Liver (tissue), 9 donors: ENCODE results near the gene NEURL1. TPM values are rescaled to one million over a fixed set of nuclear protein-coding genes. Genes with fewer than 3 reads are reported as not detected.

Experiments
- DNase-seq: peaks from one replicate; pipeline ENCODE4 v3.0.0-alpha.2; 2017; ENCODE audit warnings: low spot score
- H3K27ac ChIP-seq, 2 donors: one replicate each; pipeline ENCODE4 v1.7.0; 2013; ENCODE audit warnings: inconsistent platforms in 2 of 2, low read length in 2 of 2, control low read depth in 1 of 2, low read depth in 1 of 2, mild to moderate bottlenecking in 1 of 2
- H3K27me3 ChIP-seq, 4 donors: one replicate each; pipeline versions ENCODE4 v1.6.1 to v1.7.0; 2013; ENCODE audit warnings: low read length in 3 of 4, inconsistent platforms in 1 of 4, mild to moderate bottlenecking in 1 of 4, moderate library complexity in 1 of 4; ENCODE audit not compliant: control insufficient read depth in 4 of 4, insufficient read depth in 4 of 4
- H3K36me3 ChIP-seq, 4 donors: one replicate each; pipeline versions ENCODE4 v1.6.1 to v1.7.0; 2013; ENCODE audit warnings: low read length in 3 of 4, mild to moderate bottlenecking in 3 of 4, low read depth in 1 of 4, moderate library complexity in 1 of 4; ENCODE audit not compliant: control insufficient read depth in 4 of 4, insufficient read depth in 3 of 4
- H3K4me1 ChIP-seq, 4 donors: one replicate each; pipeline versions ENCODE4 v1.6.1 to v1.7.0; 2013; ENCODE audit warnings: low read length in 3 of 4, mild to moderate bottlenecking in 3 of 4, moderate library complexity in 1 of 4; ENCODE audit not compliant: control insufficient read depth in 4 of 4, insufficient read depth in 4 of 4
- H3K4me3 ChIP-seq, 3 donors: one replicate each; pipeline versions ENCODE4 v1.6.1 to v1.7.0; 2013; ENCODE audit warnings: low read length in 3 of 3, control low read depth in 1 of 3, low read depth in 1 of 3, mild to moderate bottlenecking in 1 of 3
- H3K9ac ChIP-seq, 2 donors: one replicate each; pipeline ENCODE4 v1.7.0; 2013; ENCODE audit warnings: low read length in 2 of 2, mild to moderate bottlenecking in 2 of 2, moderate library complexity in 2 of 2, control low read depth in 1 of 2, low read depth in 1 of 2
- H3K9me3 ChIP-seq, 4 donors: one replicate each; pipeline versions ENCODE4 v1.6.1 to v1.7.0; 2013; ENCODE audit warnings: low read length in 3 of 4; ENCODE audit not compliant: control insufficient read depth in 4 of 4
- ATF3 ChIP-seq: IDR thresholded peaks from 2 replicates; pipeline ENCODE4 v1.6.1; 2016; ENCODE audit warnings: antibody characterized with exemption
- CTCF ChIP-seq: fragments of 150-350 bp; IDR thresholded peaks from 2 replicates; pipeline ENCODE4 v1.5.1; 2017; ENCODE audit warnings: improper control_type of control experiment, low read depth, low read length; ENCODE audit not compliant: missing input control
- EGR1 ChIP-seq, 2 donors: IDR thresholded peaks; 2 replicates each; pipeline ENCODE4 v1.6.1; 2016 to 2018; ENCODE audit warnings: antibody characterized with exemption in 2 of 2, low read depth in 2 of 2
- FOXA1 ChIP-seq: IDR thresholded peaks from 2 replicates; pipeline ENCODE4 v1.6.1; 2016; ENCODE audit warnings: antibody characterized with exemption
- FOXA2 ChIP-seq: IDR thresholded peaks from 2 replicates; pipeline ENCODE4 v1.6.1; 2016; ENCODE audit warnings: antibody characterized with exemption
- GABPA ChIP-seq, 2 donors: IDR thresholded peaks in 1 of 2; conservative IDR thresholded peaks in 1 of 2; 2 replicates each; pipeline ENCODE4 v1.6.1; 2016; ENCODE audit warnings: antibody characterized with exemption in 2 of 2, mild to moderate bottlenecking in 1 of 2, moderate library complexity in 1 of 2
- HNF4A ChIP-seq, 2 donors: conservative IDR thresholded peaks; 2 replicates each; pipeline ENCODE4 v1.6.1; 2016; ENCODE audit warnings: antibody characterized with exemption in 2 of 2, mild to moderate bottlenecking in 2 of 2
- HNF4G ChIP-seq: IDR thresholded peaks from 2 replicates; pipeline ENCODE4 v1.6.1; 2016; ENCODE audit warnings: antibody characterized with exemption
- JUND ChIP-seq, 2 donors: IDR thresholded peaks; 2 replicates each; pipeline ENCODE4 v1.6.1; 2016; ENCODE audit warnings: antibody characterized with exemption in 2 of 2
- MAX ChIP-seq: IDR thresholded peaks from 2 replicates; pipeline ENCODE4 v1.6.1; 2016; ENCODE audit warnings: antibody characterized with exemption
- NR2F2 ChIP-seq: IDR thresholded peaks from 2 replicates; pipeline ENCODE4 v1.6.1; 2016; ENCODE audit warnings: antibody characterized with exemption
- RAD21 ChIP-seq, 2 donors: IDR thresholded peaks; 2 replicates each; pipeline ENCODE4 v1.6.1; 2016; ENCODE audit warnings: antibody characterized with exemption in 2 of 2, mild to moderate bottlenecking in 2 of 2
- REST ChIP-seq: IDR thresholded peaks from 2 replicates; pipeline ENCODE4 v1.6.1; 2016; ENCODE audit warnings: antibody characterized with exemption, mild to moderate bottlenecking
- RXRA ChIP-seq, 2 donors: IDR thresholded peaks; 2 replicates each; pipeline ENCODE4 v1.6.1; 2017 to 2018; ENCODE audit warnings: antibody characterized with exemption in 2 of 2, mild to moderate bottlenecking in 1 of 2
- SP1 ChIP-seq: IDR thresholded peaks from 2 replicates; pipeline ENCODE4 v1.6.1; 2018; ENCODE audit warnings: antibody characterized with exemption, mild to moderate bottlenecking
- TAF1 ChIP-seq: conservative IDR thresholded peaks from 2 replicates; pipeline ENCODE4 v1.6.1; 2016; ENCODE audit warnings: antibody characterized with exemption, mild to moderate bottlenecking
- YY1 ChIP-seq: IDR thresholded peaks from 2 replicates; pipeline ENCODE4 v1.6.1; 2016; ENCODE audit warnings: antibody characterized with exemption, mild to moderate bottlenecking
- ZBTB33 ChIP-seq: IDR thresholded peaks from 2 replicates; pipeline ENCODE4 v1.6.1; 2016; ENCODE audit warnings: antibody characterized with exemption
- WGBS: extraction: QIAGEN DNeasy Blood & Tissue Kit; methylation state at CpG from one replicate; pipeline ENCODE4 v1.1.7; 2013; 5-methylcytosine and 5-hydroxymethylcytosine counted together
- polyA plus RNA-seq, 2 donors: library from polyadenylated mRNA; stranded (reverse) in 1 of 2; unstranded in 1 of 2; fragments of 200-250 nt in 1 of 2; fragments of >200 nt in 1 of 2; fragmentation: Nextera tagmentation in 1 of 2; extraction: Ambion mirVana in 1 of 2; gene quantifications; one replicate each; pipeline versions ENCODE4 v1.2.1 to v1.2.3, GENCODE V29; 2013 to 2015
- total RNA-seq, 2 donors: library from RNA; depleted of rRNA; stranded (reverse); fragments of >200 nt; gene quantifications; one replicate each; pipeline ENCODE4 v1.2.3, GENCODE V29; 2014
- donor health status: healthy.
- donor health status: healthy.
- donor health status: healthy.
- donor health status: healthy.
- donor health status: healthy.

The NEURL1 gene
- total and polyA plus RNA-seq, 4 donors, result 0.11 to 3.9 (median 0.74) TPM

- 65% methylated on average over 10 of the region's 10 CpGs for WGBS
- H3K9ac ChIP-seq, result no peak overlapping the region
- H3K4me3 ChIP-seq, result no peak overlapping the region
- H3K27me3 ChIP-seq, result no peaks in the 10 kb centered on the region
- TF ChIP-seq FOXA2, result no peak
- TF ChIP-seq GABPA (IDR thresholded peaks at IDR 0.05 in 1 of 2, conservative IDR thresholded peaks at IDR 0.05 in 1 of 2), result no peak
- H3K4me1 ChIP-seq, result peaks cover 0 to 16% (median 10%) of the 10 kb centered on the region in 4 donors
- DNase-seq, result no peak
- no peaks in the 10 kb centered on the region for H3K36me3 ChIP-seq
- H3K27ac ChIP-seq, result no peak overlapping the region
- H3K9me3 ChIP-seq, result no peaks in the 10 kb centered on the region
Observed at GRCh38 chr10:103551619-103552602, 58.4 kb downstream of the NEURL1 start.

- no peak overlapping the region for H3K27ac ChIP-seq
- DNase-seq, result no peak
- TF ChIP-seq CTCF (no peak), RXRA (IDR thresholded peaks at IDR 0.05) (no peak), HNF4G (no peak), SP1 (no peak), REST (no peak), ZBTB33 (no peak), ATF3 (no peak), FOXA1 (no peak), EGR1 (IDR thresholded peaks at IDR 0.05; ENCODE audit: low read depth in 2 of 2) (no peak), GABPA (IDR thresholded peaks at IDR 0.05 in 1 of 2, conservative IDR thresholded peaks at IDR 0.05 in 1 of 2) (no peak), JUND (IDR thresholded peaks at IDR 0.05) (no peak), YY1 (no peak), NR2F2 (no peak), TAF1 (no peak), MAX (no peak), FOXA2 (no peak), HNF4A (conservative IDR thresholded peaks at IDR 0.05) (no peak), RAD21 (IDR thresholded peaks at IDR 0.05) (no peak)
- H3K9me3 ChIP-seq, result no peaks in the 10 kb centered on the region
- no peaks in the 10 kb centered on the region for H3K36me3 ChIP-seq
- H3K27me3 ChIP-seq, result no peaks in the 10 kb centered on the region
- H3K9ac ChIP-seq, result no peak overlapping the region
- 92% methylated on average over 20 of the region's 20 CpGs for WGBS
- H3K4me3 ChIP-seq, result no peak overlapping the region
- H3K4me1 ChIP-seq, result peaks cover 2 to 22% (median 11%) of the 10 kb centered on the region in 4 donors
Observed at GRCh38 chr10:103552856-103553742, 59.6 kb downstream of the NEURL1 start.
